Measurements from ENCODE around the gene SAT1.

Gene SAT1

DNA sequence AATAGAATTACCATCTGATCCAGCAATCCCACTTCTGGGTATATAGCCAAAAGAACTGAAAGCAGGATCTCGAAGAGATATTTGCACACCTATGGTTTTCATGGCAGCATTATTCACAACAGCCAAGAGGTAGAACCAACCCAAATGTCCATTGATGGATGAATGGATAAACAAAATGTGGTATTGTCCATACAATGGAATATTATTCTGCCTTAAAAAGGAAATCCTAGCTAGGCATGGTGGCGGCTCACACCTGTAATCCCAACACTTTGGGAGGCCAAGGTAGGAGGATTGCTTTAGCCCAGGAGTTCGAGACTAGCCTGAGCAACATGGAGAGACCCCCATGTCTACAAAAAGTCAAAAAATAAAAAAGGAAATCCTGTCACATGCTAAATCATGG lies 27.3 kb downstream of the SAT1 start:
- DNase-seq (ENCODE audit: low read depth in 3 of 3), result no peak

DNA sequence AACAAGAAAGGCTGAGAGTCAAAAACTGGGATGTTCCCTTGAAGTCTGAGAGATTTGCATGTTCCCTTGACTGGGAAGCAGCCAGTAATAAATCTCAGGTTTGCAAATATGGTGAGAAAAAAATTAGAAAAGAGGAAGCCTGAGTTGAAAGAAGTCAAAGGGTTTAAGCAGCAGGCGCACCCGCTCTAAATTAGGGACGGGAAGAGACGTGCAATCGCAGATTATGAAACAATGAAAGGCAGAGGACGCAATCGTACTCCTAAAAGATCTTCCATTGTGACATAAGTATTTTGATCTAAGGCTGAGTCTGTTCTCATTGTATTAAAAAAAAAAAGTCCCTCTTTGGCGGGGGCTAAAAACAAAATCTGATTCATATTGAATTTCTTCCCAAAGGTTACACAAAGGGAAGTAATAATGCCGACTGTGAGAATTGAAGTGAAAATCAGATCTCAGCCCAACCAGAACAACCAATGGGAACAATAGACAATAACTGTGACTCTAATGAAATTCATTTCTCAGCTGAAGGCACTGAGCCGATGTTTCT lies 28.2 kb downstream of the SAT1 start:
- DNase-seq (ENCODE audit: low read depth in 3 of 3), result no peak

DNA sequence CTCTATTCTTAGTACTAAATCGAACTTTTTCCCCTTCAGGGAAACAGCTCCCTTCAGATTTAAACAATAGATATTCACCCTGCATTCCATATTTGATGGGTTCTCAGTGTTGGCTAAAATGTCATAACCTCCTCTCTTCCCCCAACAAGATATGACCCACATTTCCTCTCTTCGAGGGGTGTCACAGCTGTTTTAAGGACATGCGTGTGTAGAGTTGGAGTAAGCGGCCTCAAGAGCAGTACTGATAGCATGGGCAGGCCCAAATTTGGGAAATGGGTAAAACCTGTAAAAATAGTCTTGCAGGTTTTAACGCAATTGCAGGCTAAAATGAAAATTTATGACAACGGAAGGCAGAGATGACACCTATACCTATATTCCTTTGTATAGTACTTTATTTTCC lies 28.7 kb downstream of the SAT1 start:
- DNase-seq (ENCODE audit: low read depth in 3 of 3), result no peak

DNA sequence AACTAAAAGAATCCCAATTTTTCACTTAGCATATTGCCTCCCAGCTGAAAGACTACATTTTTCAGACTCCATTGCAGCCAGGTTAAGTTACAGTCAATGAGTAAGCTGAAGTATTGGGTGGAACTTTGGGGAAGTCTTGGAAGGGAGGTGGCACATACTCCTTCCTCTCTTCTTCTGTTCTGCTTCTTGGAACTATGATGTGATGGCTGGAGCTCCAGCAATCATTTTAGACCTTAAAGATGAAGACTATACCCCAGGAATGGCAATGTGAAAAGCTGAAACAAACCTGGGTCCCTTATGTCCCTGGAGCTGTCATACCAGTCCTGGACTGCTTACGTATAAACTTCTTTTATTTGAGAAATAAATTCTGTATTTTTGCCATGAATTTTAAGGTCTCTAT lies 30.8 kb downstream of the SAT1 start:
- no peak for DNase-seq (ENCODE audit: low read depth in 3 of 3)

DNA sequence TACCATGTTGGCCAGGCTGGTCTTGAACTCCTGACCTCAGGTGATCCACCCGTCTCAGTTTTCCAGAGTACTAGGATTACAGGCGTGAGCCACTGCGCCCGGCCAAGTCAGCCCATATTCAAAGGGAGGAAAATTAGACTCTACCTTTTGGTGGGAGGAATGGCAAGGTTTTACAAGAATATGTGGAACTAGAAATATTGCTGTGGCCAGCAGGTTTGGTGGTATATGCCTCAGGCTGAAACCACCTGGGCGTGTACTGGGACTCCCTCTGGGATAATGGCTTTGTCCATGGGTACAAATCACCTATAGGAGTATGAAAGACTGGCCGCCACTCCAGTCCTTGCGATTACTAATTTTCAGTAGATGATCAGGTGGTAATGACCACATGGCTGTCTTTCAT lies 32.4 kb downstream of the SAT1 start:
- DNase-seq (ENCODE audit: low read depth in 3 of 3), result no peak

DNA sequence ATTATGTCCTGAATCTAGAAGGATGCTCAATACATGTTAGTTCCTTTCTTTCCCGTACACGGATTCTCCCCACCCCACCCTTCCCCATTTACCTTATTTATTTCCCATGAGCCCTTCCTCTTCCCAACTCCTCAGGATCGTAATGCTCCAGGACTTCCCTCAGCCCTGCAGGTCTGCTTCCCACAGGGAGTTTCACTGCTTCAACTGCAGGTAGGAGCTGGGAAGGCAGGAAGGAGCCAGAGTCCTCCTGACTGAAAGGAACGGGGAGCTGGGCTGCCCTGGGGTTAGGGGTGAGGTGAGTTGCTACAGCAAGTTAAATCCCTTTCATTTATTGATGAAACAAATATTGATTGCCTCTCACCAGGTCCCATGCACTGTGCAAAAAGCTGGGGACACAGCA lies 33.2 kb downstream of the SAT1 start:
- no peak for DNase-seq (ENCODE audit: low read depth in 3 of 3)

DNA sequence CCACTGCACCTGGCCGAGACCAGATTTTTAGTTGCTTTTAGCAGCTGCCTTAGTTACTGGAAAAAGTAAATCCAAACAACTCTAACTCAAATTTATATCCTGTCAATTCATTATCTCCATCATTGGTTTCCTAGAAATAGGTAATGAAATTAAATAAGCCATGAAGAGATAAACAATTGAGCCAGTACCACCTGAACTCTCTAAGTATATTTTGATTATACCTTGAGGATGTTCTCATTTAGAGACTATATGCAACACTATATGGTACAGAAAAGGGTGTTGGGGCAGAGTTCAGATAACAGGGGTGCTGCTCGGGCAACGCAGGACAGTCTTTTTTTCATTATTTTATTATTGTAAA lies 35.0 kb downstream of the SAT1 start:
- no peak for DNase-seq (ENCODE audit: low read depth in 3 of 3)

DNA sequence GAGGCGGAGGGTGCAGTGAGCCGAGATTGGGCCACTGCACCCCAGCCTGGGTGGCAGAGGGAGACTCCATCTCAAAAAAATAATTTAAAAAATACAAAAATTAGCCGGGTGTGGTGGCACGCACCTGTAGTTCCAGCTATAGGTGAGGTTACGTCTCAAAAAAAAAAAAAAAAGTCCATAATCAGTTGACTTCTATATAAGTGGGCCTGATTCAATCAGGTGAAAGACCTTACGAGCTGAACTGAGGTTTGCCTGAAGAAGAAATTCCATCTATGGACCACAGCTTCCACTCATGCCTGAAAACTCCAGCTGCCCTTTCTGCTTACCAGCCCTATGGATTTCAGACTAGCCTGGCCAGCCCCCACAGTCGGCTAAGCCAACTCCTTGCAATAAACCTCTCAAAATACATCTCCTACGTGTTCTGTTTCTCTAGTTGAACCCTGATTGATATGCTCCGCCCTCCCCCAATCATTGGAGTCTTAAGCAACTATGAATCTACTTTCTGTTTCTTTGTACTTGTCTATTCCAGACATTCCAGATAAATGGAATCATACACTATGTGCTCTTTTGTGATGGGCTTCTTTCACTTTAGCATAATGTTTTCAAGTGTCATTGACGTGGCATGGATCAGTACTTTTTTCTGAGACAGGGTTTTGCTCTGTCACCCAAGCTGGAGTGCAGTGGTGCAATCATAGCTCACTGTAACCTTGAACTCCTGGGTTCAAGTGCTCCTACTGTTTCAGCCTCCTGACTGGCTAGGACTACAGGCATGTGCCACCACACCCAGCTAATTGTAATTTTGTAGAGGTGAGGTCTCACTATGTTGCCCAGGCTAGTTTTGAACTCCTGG lies 36.6 kb downstream of the SAT1 start:
- no peak for DNase-seq (ENCODE audit: low read depth in 3 of 3)

DNA sequence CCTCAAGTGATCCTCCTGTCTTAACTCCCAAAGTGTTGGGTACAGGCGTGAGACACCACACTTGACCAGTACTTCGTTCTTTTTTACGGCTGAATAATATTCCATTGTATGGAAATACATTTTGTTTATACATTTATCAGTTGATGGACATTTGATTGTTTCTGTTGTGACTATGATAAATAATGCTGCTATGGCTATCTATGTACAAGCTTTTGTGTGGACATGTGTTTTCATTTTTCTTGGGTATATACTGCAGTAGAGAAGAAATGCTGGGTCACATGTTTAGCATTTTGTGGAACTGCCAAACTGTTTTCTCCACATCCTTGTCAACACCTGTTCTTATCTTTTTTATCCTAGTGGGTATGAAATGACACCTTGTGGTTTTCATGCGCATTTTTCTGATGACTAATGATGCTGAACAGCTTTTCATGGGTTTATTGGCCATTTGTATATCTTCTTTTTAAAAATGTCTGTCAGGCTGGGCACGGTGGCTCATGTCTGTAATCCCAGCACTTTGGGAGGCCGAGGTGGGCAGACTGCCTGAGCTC lies 37.3 kb downstream of the SAT1 start:
- no peak for DNase-seq (ENCODE audit: low read depth in 3 of 3)

DNA sequence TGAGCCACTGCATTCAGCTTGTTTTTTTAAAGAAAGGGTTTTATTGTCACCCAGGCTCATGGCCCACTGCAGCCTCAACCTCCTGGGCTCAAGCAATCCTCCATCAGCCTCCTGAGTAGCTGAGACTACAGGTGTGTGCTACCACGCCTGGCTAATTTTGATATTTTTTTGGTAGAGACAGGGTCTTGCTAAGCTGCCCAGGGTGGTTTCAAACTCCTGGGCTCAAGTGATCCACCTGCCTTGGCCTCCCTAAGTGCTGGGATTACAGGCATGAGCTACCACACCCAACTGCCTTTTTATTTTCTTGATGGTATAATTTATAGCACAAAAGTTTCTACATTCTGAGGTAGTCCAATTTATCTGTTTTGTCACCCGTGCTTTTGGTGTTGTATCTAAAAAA lies 38.9 kb downstream of the SAT1 start:
- no peak for DNase-seq (ENCODE audit: low read depth in 3 of 3)

DNA sequence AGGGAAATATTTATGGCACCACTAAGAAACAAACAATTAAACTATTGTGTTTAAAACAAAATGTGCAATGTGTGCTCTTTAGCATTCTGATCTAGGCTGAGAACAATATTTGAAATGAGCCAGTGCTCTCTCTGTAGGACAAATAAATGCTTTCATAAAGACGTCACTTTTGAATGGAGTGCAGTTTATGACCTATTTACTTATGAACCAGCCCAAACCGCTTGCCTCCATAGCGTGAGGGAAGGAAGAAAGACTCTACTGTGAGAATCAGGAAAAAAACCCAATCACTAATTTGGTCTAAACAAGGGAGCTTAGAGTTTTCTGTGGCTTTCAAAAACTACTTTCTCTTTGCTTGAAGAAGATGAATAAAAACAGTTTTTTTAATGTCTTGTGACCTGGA lies 39.4 kb downstream of the SAT1 start:
- DNase-seq (ENCODE audit: low read depth in 3 of 3), result no peak

DNA sequence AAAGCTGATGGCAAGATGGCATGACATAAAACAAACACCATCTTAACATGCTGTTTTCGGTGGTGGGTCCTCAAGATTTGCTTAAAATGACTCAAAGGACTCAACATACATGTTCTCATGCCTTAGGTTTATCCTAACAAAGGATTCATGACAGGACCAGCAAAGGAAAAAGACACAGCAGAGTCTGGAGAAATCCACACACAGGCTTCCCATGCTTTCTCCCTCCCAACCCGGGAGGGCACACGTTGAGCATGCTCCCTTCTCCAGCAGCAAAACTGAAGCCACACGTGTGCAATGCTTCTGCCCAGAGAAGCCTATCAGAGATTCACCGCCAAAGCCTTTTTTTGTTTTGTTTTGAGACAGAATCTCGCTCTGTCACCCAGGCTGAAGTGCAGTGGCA lies 39.9 kb downstream of the SAT1 start:
- DNase-seq (ENCODE audit: low read depth in 3 of 3), result no peak

DNA sequence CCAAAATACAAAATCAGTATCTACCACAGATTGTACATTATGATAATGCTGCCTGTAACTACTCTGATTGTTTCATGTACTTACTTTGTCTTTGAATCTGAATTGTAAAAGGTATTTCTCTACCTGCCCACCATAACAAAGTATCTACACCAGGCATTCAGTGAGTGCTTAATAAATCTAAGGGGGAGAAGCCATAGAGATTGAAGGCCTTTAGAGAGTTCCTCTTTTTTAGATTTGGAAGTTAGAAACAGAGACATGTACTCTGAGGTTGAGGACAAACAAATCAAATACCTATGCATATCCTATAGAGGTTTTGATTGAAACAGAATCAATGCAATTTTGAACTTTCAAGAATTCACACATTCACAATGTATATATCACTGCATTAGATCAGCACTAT lies 42.7 kb downstream of the SAT1 start:
- no peak for DNase-seq (ENCODE audit: low read depth in 3 of 3)

DNA sequence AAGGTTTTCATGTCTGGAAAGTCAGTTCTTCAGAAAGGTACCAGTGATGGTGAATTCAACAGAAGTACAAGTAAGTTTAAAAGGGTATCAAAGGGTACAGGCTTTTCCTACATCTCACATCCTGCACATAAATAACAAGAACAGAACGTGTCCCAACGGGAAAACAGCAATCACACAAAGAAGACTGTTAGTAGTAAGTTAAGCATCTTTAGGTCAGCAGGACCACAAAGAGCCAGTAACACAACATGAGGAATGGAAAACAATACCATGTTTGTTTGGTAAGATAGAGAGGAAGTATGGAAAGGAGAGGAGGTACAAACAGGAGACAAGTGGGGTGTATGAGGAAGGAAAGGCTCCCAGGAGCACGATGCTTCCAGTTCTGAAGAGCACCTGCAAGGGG lies 43.2 kb downstream of the SAT1 start:
- DNase-seq (ENCODE audit: low read depth in 3 of 3), result no peak

DNA sequence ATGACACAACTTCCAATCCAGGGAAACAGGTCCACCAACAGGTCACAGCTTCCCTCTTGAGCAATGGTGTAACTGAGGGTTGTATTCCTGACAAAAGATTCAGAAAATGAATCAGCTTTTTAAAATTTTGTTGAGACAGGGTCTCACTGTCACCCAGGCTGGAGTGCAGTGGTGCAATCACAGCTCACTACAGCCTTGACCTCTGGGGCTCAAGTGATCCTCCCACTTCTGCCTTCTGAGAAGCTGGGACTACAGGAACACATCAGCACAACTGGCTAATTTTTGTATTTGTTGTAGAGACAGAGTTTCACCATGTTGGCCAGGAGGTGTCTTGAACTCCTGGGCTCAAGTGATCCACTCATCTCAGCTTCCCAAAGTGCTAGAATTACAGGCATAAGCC lies 43.7 kb downstream of the SAT1 start:
- DNase-seq (ENCODE audit: low read depth in 3 of 3), result no peak

DNA sequence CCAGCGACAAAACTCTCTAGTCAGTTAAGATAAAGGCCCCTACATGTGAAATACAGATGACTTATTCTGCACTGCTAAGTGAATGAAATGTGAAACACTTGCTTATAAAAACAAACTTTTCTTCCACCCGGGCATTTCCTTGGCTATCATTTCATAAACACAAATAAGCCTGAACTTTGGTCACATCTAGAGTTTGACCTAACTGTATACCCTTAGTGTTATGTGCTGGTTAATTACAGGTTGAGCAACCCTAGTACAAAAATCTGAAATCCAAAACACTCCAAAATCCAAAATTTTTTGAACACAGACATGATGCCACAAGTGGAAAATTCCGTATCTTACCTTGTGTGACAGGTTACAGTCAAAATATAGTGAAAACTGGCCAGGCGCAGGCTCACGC lies 45.9 kb downstream of the SAT1 start:
- DNase-seq (ENCODE audit: low read depth in 3 of 3), result no peak

DNA sequence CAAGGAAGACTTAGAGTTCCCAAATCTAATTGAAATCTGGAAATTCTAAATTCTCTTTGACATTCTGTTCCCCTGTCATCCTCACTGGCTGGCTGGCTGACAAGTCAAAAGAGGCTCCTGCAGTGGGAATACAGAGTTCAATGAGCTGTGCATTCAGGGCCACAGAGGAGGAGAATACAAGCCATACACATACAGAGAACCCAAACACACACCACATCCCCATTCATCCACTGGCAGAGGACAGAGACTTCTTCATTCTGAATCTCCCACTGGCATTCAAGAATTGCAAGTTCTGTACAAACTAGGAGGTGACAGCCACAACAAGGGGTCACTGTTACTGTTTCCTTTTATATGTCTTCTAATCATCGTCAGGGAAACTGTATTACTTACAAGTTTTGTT lies 49.7 kb downstream of the SAT1 start:
- DNase-seq (ENCODE audit: low read depth in 3 of 3), result no peak
